HFF-Myc (cell line): ENCODE results near the gene RPL22L1.

Experiments
- DNase-seq: peaks from one replicate; pipeline ENCODE4 v3.0.0-alpha.2; 2011; ENCODE audit warnings: low read depth; ENCODE audit errors: extremely low read depth
- H3K4me3 ChIP-seq: replicated peaks from 2 replicates; pipeline ENCODE4 v1.5.1; 2011; ENCODE audit warnings: low read depth, mild to moderate bottlenecking, control low read depth, low read length
- CTCF ChIP-seq: IDR thresholded peaks from 2 replicates; pipeline ENCODE4 v1.5.1; 2012; ENCODE audit warnings: mild to moderate bottlenecking, low read depth, low read length, control low read depth; ENCODE audit errors: missing control alignments

The RPL22L1 gene

GRCh38 chr3:170869645-170870593, at the start of gene RPL22L1:
TSS of gene RPL22L1 (minus strand) at chr3:170870195. CDS start at chr3:170870167, 28 bp downstream.
- peak; percentile 94 for DNase-seq
- peak within 1 kb of the TSS; percentile 97 for H3K4me3 ChIP-seq
- TF ChIP-seq CTCF, result no peak

GRCh38 chr3:170918715-170919114, 48.7 kb upstream of the RPL22L1 start:
- no peak overlapping the region for H3K4me3 ChIP-seq
- no peak for DNase-seq
- no peak for TF ChIP-seq CTCF

- no peak for TF ChIP-seq CTCF
- no peak overlapping the region for H3K4me3 ChIP-seq
- no peak for DNase-seq
Observed at GRCh38 chr3:170914690-170915089, 44.7 kb upstream of the RPL22L1 start.

- no peak for TF ChIP-seq CTCF
- H3K4me3 ChIP-seq, result no peak overlapping the region
Observed at GRCh38 chr3:170914212-170914611, 44.2 kb upstream of the RPL22L1 start.

GRCh38 chr3:170911051-170911450, 41.1 kb upstream of the RPL22L1 start:
- no peak for DNase-seq
- TF ChIP-seq CTCF, result no peak
- no peak overlapping the region for H3K4me3 ChIP-seq

More at GRCh38 chr3:170914212-170914611, 44.2 kb upstream of the RPL22L1 start:
- no peak for DNase-seq

GRCh38 chr3:170910542-170910941, 40.5 kb upstream of the RPL22L1 start:
- TF ChIP-seq CTCF, result no peak
- no peak overlapping the region for H3K4me3 ChIP-seq
- DNase-seq, result no peak
